HCT116 (cell line): ENCODE data around the gene PNPLA8.
"Not testable (repeated sequence)": the region's sequence is repeated elsewhere in the genome, so short reads cannot be mapped to it uniquely, and the experiment has no call there.

Source experiments
- CTCF ChIP-seq, 3 experiments: fragments of 200-600 bp in 1 of 3; sonication (generic) in 1 of 3; IDR thresholded peaks in 2 of 3; conservative IDR thresholded peaks in 1 of 3; 2 replicates each; pipeline ENCODE4 v1.5.1; 2012 to 2017; ENCODE audit warnings: low read depth in 2 of 3, low read length in 2 of 3, antibody characterized with exemption in 1 of 3, borderline replicate concordance in 1 of 3, control low read depth in 1 of 3, mild to moderate bottlenecking in 1 of 3, mixed read lengths in 1 of 3, mixed run types in 1 of 3, moderate library complexity in 1 of 3; ENCODE audit not compliant: insufficient read depth in 1 of 3
- EGR1 ChIP-seq: IDR thresholded peaks from 2 replicates; pipeline ENCODE4 v1.6.1; 2012; ENCODE audit warnings: low read depth
- EZH2phosphoT487 ChIP-seq: fragments of 200-600 bp; IDR thresholded peaks from 2 replicates; pipeline ENCODE4 v1.6.1; 2018; ENCODE audit warnings: antibody characterized with exemption, borderline replicate concordance
- FOSL1 ChIP-seq: IDR thresholded peaks from 2 replicates; pipeline ENCODE4 v1.6.1; 2012; ENCODE audit warnings: low read depth
- POLR2A ChIP-seq: IDR thresholded peaks from 2 replicates; pipeline ENCODE4 v1.7.0; 2011; ENCODE audit warnings: borderline replicate concordance; ENCODE audit not compliant: insufficient read depth, insufficient read length; ENCODE audit errors: extremely low read depth
- POLR2AphosphoS5 ChIP-seq: IDR thresholded peaks from 2 replicates; pipeline ENCODE4 v1.6.1; 2011; ENCODE audit warnings: mild to moderate bottlenecking, low read depth, low read length, moderate library complexity
- REST ChIP-seq: IDR thresholded peaks from 2 replicates; pipeline ENCODE4 v1.6.1; 2012; ENCODE audit warnings: low read depth
- YY1 ChIP-seq: IDR thresholded peaks from 2 replicates; pipeline ENCODE4 v1.6.1; 2011; ENCODE audit warnings: low read length, low read depth, moderate library complexity, mild to moderate bottlenecking; ENCODE audit not compliant: insufficient replicate concordance; ENCODE audit errors: extremely low read depth

- TF ChIP-seq POLR2A; EZH2phosphoT487; CTCF (IDR thresholded peaks at IDR 0.05 in 2 of 3, conservative IDR thresholded peaks at IDR 0.05 in 1 of 3; ENCODE audit: borderline replicate concordance in 1 of 3, insufficient read depth in 1 of 3, low read depth in 2 of 3, low read length in 2 of 3); REST; FOSL1; EGR1; POLR2AphosphoS5; YY1: not testable (repeated sequence)
Observed at GRCh38 chr7:108538236-108538635, 12.3 kb upstream of the PNPLA8 start.
